ENCODE data around the gene VOPP1.

VOPP1 gene

DNA sequence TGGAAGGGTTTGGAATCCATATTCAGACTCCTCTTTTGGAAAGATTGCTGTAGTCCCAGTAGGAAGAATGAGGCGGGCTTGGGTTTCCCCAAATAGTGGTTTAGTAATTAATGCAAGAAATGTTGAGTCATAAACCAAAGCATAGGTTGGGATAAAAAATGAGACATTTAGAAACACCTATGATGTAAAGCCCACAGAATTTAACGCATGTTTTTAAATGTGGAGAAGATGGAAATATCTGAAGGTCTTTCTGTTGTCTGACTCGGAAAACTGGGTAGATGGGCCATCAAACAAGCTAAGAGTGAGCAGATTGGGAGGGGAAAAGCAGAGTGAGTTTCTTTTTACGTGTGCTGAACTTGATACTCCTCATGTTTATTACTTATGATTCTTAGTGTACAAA is 145.0 kb downstream of the VOPP1 start:
- DNase-seq = no peak

DNA sequence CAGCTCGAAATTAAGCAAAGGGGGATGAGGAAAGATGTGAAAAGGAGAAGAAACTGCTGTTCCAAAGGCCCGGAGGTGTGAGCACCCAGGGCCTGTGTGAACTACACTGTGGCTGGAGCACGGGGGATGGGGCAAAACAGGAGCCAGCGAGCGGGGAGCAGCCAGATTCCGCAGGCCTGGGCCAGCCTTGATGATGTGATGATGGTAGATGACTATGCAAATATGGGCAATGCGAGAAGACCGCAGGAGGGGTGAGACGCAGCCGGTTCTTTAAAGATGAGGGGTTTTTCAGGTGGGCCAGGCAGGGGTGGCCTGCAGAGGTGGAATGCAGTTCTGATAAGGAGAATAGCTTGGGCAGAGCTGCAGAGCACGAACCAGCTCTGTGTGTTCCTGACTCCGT is 145.6 kb downstream of the VOPP1 start:
- no peak for DNase-seq

DNA sequence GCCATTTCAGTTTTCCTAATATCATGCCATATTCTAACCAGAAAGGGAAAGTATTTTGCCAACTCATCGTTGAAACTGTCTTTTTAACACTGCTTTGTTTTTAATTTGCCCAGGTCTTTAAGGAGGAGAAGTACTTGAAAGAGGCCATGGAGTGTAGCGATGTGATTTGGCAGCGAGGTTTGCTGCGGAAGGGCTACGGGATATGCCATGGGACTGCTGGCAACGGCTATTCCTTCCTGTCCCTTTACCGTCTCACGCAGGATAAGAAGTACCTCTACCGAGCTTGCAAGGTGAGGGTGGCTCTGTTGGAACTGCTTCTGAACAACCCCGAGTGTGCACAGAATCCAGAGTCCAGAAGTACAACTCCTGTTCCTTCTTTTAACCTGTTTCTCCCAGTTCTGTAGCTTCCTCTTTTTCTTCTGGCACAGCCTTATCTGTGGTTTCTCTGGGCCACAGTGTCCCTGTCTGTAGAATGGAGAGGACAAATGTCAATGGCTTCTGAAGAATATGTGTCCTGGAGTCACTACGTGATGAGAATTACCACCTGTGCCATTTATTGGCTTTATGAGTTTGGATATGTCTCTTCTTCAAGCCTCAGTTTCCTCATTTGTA is 147.1 kb downstream of the VOPP1 start:
- no peak for DNase-seq

DNA sequence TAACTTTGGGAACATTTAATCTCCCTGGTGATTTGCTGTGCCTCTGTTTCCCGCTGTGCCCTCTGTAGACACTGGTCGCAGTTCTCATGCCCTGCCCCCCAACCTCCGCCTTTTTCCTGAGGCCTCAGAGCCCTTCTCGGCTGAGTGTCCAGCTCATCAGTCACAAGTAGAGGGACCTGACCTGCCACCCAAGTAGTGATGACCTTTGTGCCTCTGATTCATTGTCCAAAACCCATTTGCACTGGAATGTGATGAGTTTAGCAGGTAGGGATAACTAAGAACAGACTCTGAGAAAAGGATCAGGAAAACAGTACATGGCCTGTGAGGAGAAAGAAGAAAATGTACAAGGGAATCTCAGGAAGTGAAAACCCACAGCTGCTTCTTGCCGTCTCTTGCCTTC is 148.4 kb downstream of the VOPP1 start:
- no peak for DNase-seq

DNA sequence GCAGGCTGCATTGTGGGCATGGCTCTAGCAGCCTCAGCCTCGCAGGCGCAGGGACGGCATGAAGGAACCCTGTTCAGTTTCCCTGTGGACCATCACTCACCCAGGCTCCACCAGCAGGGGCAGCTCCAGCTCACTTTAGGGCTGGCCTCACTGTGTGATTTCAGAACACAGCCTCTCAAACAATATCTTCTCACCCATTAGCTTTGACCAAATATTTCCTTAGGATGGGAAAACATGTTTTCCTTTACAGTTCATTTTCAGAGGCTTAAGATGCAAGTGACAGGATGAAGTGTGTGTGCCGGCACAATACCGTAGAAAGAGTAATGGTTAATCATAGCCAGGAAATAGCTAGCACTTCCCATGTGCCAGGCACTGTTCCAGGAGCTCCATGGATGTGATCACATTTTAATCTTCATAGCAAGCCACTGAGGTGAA is 149.0 kb downstream of the VOPP1 start:
- DNase-seq = no peak
